CD14-positive monocyte (primary cell): Measurements from ENCODE around the gene PSRC1. TPM values are rescaled to one million over a fixed set of nuclear protein-coding genes. Genes with fewer than 3 reads are reported as not detected.

Experiments used
- DNase-seq, 3 donors: peaks; one replicate each; pipeline ENCODE4 v3.0.0-alpha.2; 2011 to 2022
- H2AFZ ChIP-seq: 2 replicates; pipeline ENCODE4 v1.6.0; 2012; ENCODE audit warnings: mild to moderate bottlenecking, low read depth, low read length, inconsistent platforms; ENCODE audit not compliant: insufficient read depth, poor library complexity, severe bottlenecking
- H3K27ac ChIP-seq, 2 donors: 1 replicate in 1 of 2; 2 replicates in 1 of 2; pipeline ENCODE4 v1.5.1; 2012 to 2013; ENCODE audit warnings: low read length in 2 of 2, control low read depth in 1 of 2, inconsistent platforms in 1 of 2, low read depth in 1 of 2, mild to moderate bottlenecking in 1 of 2
- H3K27me3 ChIP-seq, 2 donors: one replicate each; pipeline versions ENCODE4 v1.6.0 to v1.6.1; 2011 to 2013; ENCODE audit warnings: low read length in 2 of 2; ENCODE audit not compliant: control insufficient read depth in 2 of 2, insufficient read depth in 2 of 2
- H3K36me3 ChIP-seq, 2 donors: replicated peaks in 1 of 2; 1 replicate in 1 of 2; 2 replicates in 1 of 2; pipeline versions ENCODE4 v1.5.1 to v1.6.1; 2012 to 2013; ENCODE audit warnings: low read length in 2 of 2, control low read depth in 1 of 2, inconsistent platforms in 1 of 2, mild to moderate bottlenecking in 1 of 2; ENCODE audit not compliant: insufficient read depth in 2 of 2, control insufficient read depth in 1 of 2
- H3K4me1 ChIP-seq, 2 donors: 1 replicate in 1 of 2; 2 replicates in 1 of 2; pipeline versions ENCODE4 v1.5.1 to v1.6.1; 2012 to 2013; ENCODE audit warnings: low read length in 2 of 2, control low read depth in 1 of 2, inconsistent platforms in 1 of 2, mild to moderate bottlenecking in 1 of 2, moderate library complexity in 1 of 2; ENCODE audit not compliant: insufficient read depth in 2 of 2, control insufficient read depth in 1 of 2
- H3K4me2 ChIP-seq: replicated peaks from 2 replicates; pipeline ENCODE3; 2012; ENCODE audit warnings: low read length, moderate library complexity, mild to moderate bottlenecking; ENCODE audit not compliant: poor library complexity, severe bottlenecking; ENCODE audit errors: extremely low read depth
- H3K4me3 ChIP-seq, 3 experiments: fragments of 200-600 bp in 1 of 3; sonication (generic) in 1 of 3; replicated peaks in 1 of 3; 1 replicate in 2 of 3; 2 replicates in 1 of 3; pipeline ENCODE4 v1.5.1; 2011 to 2013; ENCODE audit warnings: low read length in 3 of 3, mild to moderate bottlenecking in 3 of 3, control low read depth in 2 of 3, low read depth in 2 of 3, inconsistent platforms in 1 of 3, moderate library complexity in 1 of 3
- H3K79me2 ChIP-seq: 2 replicates; pipeline ENCODE4 v1.6.0; 2012; ENCODE audit warnings: mild to moderate bottlenecking, control low read depth, inconsistent platforms, low read length, moderate library complexity; ENCODE audit not compliant: insufficient read depth
- H3K9ac ChIP-seq: 2 replicates; pipeline ENCODE4 v1.6.0; 2017; ENCODE audit warnings: low read length, mild to moderate bottlenecking; ENCODE audit not compliant: insufficient read depth, poor library complexity, severe bottlenecking
- H3K9me3 ChIP-seq, 2 donors: replicated peaks in 1 of 2; 1 replicate in 1 of 2; 2 replicates in 1 of 2; pipeline versions ENCODE4 v1.5.1 to v1.6.1; 2012 to 2013; ENCODE audit warnings: low read length in 2 of 2, control low read depth in 1 of 2; ENCODE audit not compliant: control insufficient read depth in 1 of 2, insufficient read depth in 1 of 2
- H4K20me1 ChIP-seq: 2 replicates; pipeline ENCODE4 v1.6.0; 2012; ENCODE audit warnings: mild to moderate bottlenecking, low read length, control low read depth, moderate library complexity; ENCODE audit not compliant: insufficient read depth
- H3K27ac Mint-ChIP-seq, 7 donors: one replicate each; pipeline ENCODE4 v1.8.0; 2020; ENCODE audit warnings: mild to moderate bottlenecking in 7 of 7, mixed read lengths in 7 of 7, moderate library complexity in 6 of 7, inconsistent platforms in 2 of 7
- H3K27me3 Mint-ChIP-seq, 3 donors: one replicate each; pipeline ENCODE4 v1.8.0; 2021 to 2022; ENCODE audit warnings: low read depth in 3 of 3, mild to moderate bottlenecking in 3 of 3, mixed read lengths in 3 of 3, moderate library complexity in 3 of 3, inconsistent platforms in 1 of 3
- H3K36me3 Mint-ChIP-seq, 2 donors: one replicate each; pipeline ENCODE4 v1.8.0; 2020; ENCODE audit warnings: mixed read lengths in 2 of 2, inconsistent platforms in 1 of 2, mild to moderate bottlenecking in 1 of 2
- H3K4me1 Mint-ChIP-seq: one replicate; pipeline ENCODE4 v1.8.0; 2020; ENCODE audit warnings: mild to moderate bottlenecking, mixed read lengths
- H3K4me3 Mint-ChIP-seq, 2 donors: one replicate each; pipeline ENCODE4 v1.8.0; 2020; ENCODE audit warnings: mild to moderate bottlenecking in 2 of 2, mixed read lengths in 2 of 2, moderate library complexity in 1 of 2
- H3K9me3 Mint-ChIP-seq, 7 donors: one replicate each; pipeline ENCODE4 v1.8.0; 2020 to 2022; ENCODE audit warnings: mixed read lengths in 7 of 7, mild to moderate bottlenecking in 6 of 7, moderate library complexity in 6 of 7, inconsistent platforms in 2 of 7
- CTCF ChIP-seq: fragments of 200-600 bp; IDR thresholded peaks from one replicate; pipeline ENCODE4 v1.8.0; 2022; ENCODE audit warnings: antibody characterized with exemption, mild to moderate bottlenecking
- WGBS: methylation state at CpG from one replicate; pipeline ENCODE4 v1.1.5; 2013; ENCODE audit warnings: missing lambda C conversion rate; ENCODE audit not compliant: insufficient coverage; 5-methylcytosine and 5-hydroxymethylcytosine counted together
- intact Hi-C, 2 donors: fragments of 100-400 bp; cut with micrococcal nuclease; formaldehyde crosslinking; loops; one replicate each; pipeline versions ENCODE4 v1.15.0 to v1.15.1; 2023
- polyA plus RNA-seq, 3 donors: library from polyadenylated mRNA; depleted of rRNA in 1 of 3; unstranded in 2 of 3; stranded (reverse) in 1 of 3; fragments of 300-500 nt in 2 of 3; fragments of >200 nt in 1 of 3; fragmentation: Illumina TruSeq in 2 of 3; gene quantifications; 1 replicate in 2 of 3; 2 replicates in 1 of 3; pipeline ENCODE4 v1.2.3, GENCODE V29; 2012 to 2021

PSRC1 gene
- polyA plus RNA-seq, 3 donors, result 5.8 to 25.5 (median 7.1) TPM

DNA sequence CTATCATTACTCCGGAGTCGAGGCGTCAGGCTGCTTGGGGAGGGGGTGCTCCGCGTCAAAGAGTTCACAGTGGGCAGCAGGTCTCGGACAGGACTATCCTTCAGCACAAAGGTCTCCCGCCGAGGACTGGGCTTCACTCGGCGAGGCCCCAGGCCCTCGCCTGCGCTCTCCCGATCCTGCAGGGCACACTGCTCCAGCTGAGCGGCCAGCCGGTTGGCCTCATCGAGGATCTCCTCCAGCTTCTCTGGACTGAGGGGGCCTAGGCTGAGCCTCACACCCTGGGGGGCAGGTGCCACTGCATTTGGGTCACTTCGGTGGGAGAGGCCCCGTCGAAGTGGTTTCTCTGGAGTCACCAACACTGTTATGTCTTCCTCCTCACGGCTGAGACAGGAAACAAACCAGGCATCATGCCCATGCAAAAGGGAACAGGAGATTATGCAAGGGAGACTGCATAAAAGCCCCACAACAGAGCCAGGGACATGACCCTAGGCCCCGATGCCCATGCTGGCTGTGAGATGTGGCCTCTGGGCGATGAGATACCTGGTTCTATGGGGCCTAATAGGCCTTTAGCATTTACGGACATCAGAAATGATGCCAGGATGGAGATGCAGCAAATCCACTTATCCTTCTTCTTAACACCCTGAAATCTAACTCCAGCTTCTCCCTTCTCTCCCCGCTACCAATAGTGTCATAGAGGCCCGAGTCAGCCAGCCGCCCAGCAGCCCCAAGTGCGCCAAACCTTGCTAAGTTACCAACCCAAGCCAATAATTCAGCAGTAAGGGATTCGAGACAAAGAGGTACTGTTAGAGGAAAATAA is 1.1 kb downstream of the PSRC1 start:
- Histone ChIP-seq H3K4me2 (peak overlapping the region; percentile 81), H2AFZ (peak overlapping the region; percentile 94), H3K79me2 (peaks cover 31% of the 10 kb centered on the region), H3K9me3 (no peaks in the 10 kb centered on the region), H4K20me1 (no peaks in the 10 kb centered on the region), H3K27ac (peak overlapping the region; percentile 82 to 85), H3K4me3 (peak overlapping the region; percentile 61 to 87 (median 77)), H3K36me3 (peaks cover 7 to 25% of the 10 kb centered on the region in 2 donors), H3K9ac (peak overlapping the region; percentile 59), H3K27me3 (no peaks in the 10 kb centered on the region), H3K4me1 (peaks cover 44 to 46% of the 10 kb centered on the region in 2 donors)
- Mint-ChIP-seq H3K27me3 (no peaks in the 10 kb centered on the region), H3K36me3 (peaks cover 14 to 17% of the 10 kb centered on the region in 2 donors), H3K4me1 (peaks cover 49% of the 10 kb centered on the region), H3K27ac (peak overlapping the region; percentile 87 to 97 (median 92)), H3K9me3 (peaks cover 0 to 2% (median 0%) of the 10 kb centered on the region in 7 donors), H3K4me3 (peak overlapping the region; percentile 97 to 100)
- no peak for TF ChIP-seq CTCF
- 63% methylated on average over 22 of the region's 28 CpGs for WGBS
- DNase-seq, result peak; percentile 50 to 75 (median 74)
- intact Hi-C loops, result loop anchor here in 1 of 2 donors (2.0 kb wide), 1 partner anchor 115 kb away; the partner anchor contains the start of gene SORT1

DNA sequence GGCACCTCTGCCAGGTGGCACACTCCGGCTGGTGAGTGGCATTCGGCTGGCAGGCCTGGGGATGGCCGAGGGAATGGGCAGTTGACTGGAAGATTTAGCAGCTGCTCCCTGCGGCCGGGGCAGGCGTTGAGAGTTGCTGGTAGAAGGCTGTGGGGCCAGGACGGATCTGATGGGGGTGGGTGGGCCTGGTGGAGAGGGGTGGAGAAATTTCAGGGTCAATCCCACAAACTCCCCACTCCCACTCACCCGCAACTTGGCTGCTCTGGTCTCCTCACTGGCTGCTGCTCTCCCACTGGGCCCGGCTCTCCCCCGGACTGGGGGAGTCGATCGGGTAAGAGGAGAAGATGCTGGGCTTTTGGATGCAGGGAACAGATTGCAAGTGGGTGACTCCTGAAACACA is 2.1 kb downstream of the PSRC1 start:
- no peak overlapping the region for H3K4me3 Mint-ChIP-seq

More for the DNA sequence above, 2.1 kb downstream of the PSRC1 start:
- H3K36me3 Mint-ChIP-seq, result peaks cover 14 to 22% of the 10 kb centered on the region in 2 donors
- peak overlapping the region in 1 of 3 experiments; percentile 87 for H3K4me3 ChIP-seq
- H3K27me3 ChIP-seq, result no peaks in the 10 kb centered on the region
- no peak overlapping the region for H3K9ac ChIP-seq
- H2AFZ ChIP-seq, result no peak overlapping the region
- TF ChIP-seq CTCF, result no peak
- peak overlapping the region; percentile 81 for H3K4me2 ChIP-seq
- intact Hi-C loops, result no loop called here
- H3K9me3 ChIP-seq, result no peaks in the 10 kb centered on the region
- peaks cover 44 to 46% of the 10 kb centered on the region in 2 donors for H3K4me1 ChIP-seq
- H3K27ac Mint-ChIP-seq, result peak overlapping the region in 4 of 7 donors; percentile 3 to 97 (median 90)
- no peaks in the 10 kb centered on the region for H3K27me3 Mint-ChIP-seq
- H3K79me2 ChIP-seq, result peaks cover 31% of the 10 kb centered on the region
- peaks cover 7 to 25% of the 10 kb centered on the region in 2 donors for H3K36me3 ChIP-seq
- H3K27ac ChIP-seq, result peak overlapping the region in 1 of 2 donors; percentile 82
- no peaks in the 10 kb centered on the region for H4K20me1 ChIP-seq
- peaks cover 49% of the 10 kb centered on the region for H3K4me1 Mint-ChIP-seq
- 100% methylated on average over 4 of the region's 12 CpGs for WGBS
- H3K9me3 Mint-ChIP-seq, result peaks cover 0 to 2% (median 0%) of the 10 kb centered on the region in 7 donors
- DNase-seq, result no peak
